ENCODE results near the gene KCNK17. TPM values are rescaled to one million over a fixed set of nuclear protein-coding genes. Genes with fewer than 3 reads are reported as not detected.

Gene KCNK17
- total RNA-seq, 1 experiment from 2014 or later = not detected

GRCh38 chr6:39295611-39296011, 18.6 kb downstream of the KCNK17 start:
- no peak overlapping the region for H2AFZ ChIP-seq (ENCODE audit: low read length)
- H3K79me2 ChIP-seq (ENCODE audit: low read length) = no peaks in the 10 kb centered on the region
- ChIA-PET CTCF (no interaction called here), POLR2A (ENCODE audit: unreplicated experiment) (no interaction called here)
- H3K4me3 ChIP-seq (ENCODE audit: low read length) = no peak overlapping the region
- H3K9ac ChIP-seq (ENCODE audit: low read length) = no peak overlapping the region
- no peaks in the 10 kb centered on the region for H3K9me2 ChIP-seq (replicated peaks; ENCODE audit: low read length)
- H3K4me1 ChIP-seq (ENCODE audit: insufficient read depth, low read length) = peaks cover 7% of the 10 kb centered on the region; the same call in 1 of the 2 replicates
- no peaks in the 10 kb centered on the region for H3K36me3 ChIP-seq (ENCODE audit: low read depth, low read length)
- BruUV-seq (replicated peaks) = no TSS peak
- ATAC-seq (no peak), DNase-seq (no peak)
- no peaks in the 10 kb centered on the region for H3F3A ChIP-seq (ENCODE audit: low read length, unreplicated experiment)
- H3K9me3 ChIP-seq (ENCODE audit: low read length) = no peaks in the 10 kb centered on the region
- no peak overlapping the region for H3K27ac ChIP-seq (ENCODE audit: low read length)
- intact Hi-C loops (cut with micrococcal nuclease) = no loop called here
- no peaks in the 10 kb centered on the region for H4K20me1 ChIP-seq (ENCODE audit: low read length)
- H3K27me3 ChIP-seq (ENCODE audit: low read length) = peaks cover 27% of the 10 kb centered on the region
- no peak overlapping the region for H3K4me2 ChIP-seq (ENCODE audit: low read length)
- TF ChIP-seq EZH2 (IDR thresholded peaks at IDR 0.05; ENCODE audit: low read length, unreplicated experiment) = no peak
- TF ChIP-seq EZH2phosphoT487 (IDR thresholded peaks at IDR 0.05; ENCODE audit: borderline replicate concordance, low read length) = no peak
- TF ChIP-seq CTCF (conservative IDR thresholded peaks at IDR 0.05; ENCODE audit: low read depth, low read length) = no peak

- no peaks in the 10 kb centered on the region for H4K20me1 ChIP-seq (ENCODE audit: low read length)
- intact Hi-C loops (cut with micrococcal nuclease) = no loop called here
- peaks cover 26% of the 10 kb centered on the region for H3K27me3 ChIP-seq (ENCODE audit: low read length)
- no peak overlapping the region for H3K27ac ChIP-seq (ENCODE audit: low read length)
- TF ChIP-seq EZH2phosphoT487 (IDR thresholded peaks at IDR 0.05; ENCODE audit: borderline replicate concordance, low read length) = no peak
- TF ChIP-seq CTCF (conservative IDR thresholded peaks at IDR 0.05; ENCODE audit: low read depth, low read length) = no peak
- no peak for TF ChIP-seq EZH2 (IDR thresholded peaks at IDR 0.05; ENCODE audit: low read length, unreplicated experiment)
- no peak overlapping the region for H2AFZ ChIP-seq (ENCODE audit: low read length)
- H3K9me3 ChIP-seq (ENCODE audit: low read length) = no peaks in the 10 kb centered on the region
- ATAC-seq (no peak), DNase-seq (no peak)
- POLR2A ChIA-PET (ENCODE audit: unreplicated experiment) = no interaction called here
- H3K36me3 ChIP-seq (ENCODE audit: low read depth, low read length) = no peaks in the 10 kb centered on the region
- H3K9ac ChIP-seq (ENCODE audit: low read length) = no peak overlapping the region
- H3K4me2 ChIP-seq (ENCODE audit: low read length) = no peak overlapping the region
- no peaks in the 10 kb centered on the region for H3K9me2 ChIP-seq (replicated peaks; ENCODE audit: low read length)
- no peak overlapping the region for H3K4me3 ChIP-seq (ENCODE audit: low read length)
- BruUV-seq (replicated peaks) = no TSS peak
- no peaks in the 10 kb centered on the region for H3F3A ChIP-seq (ENCODE audit: low read length, unreplicated experiment)
- no peaks in the 10 kb centered on the region for H3K79me2 ChIP-seq (ENCODE audit: low read length)
- peaks cover 7% of the 10 kb centered on the region; the same call in 1 of the 2 replicates for H3K4me1 ChIP-seq (ENCODE audit: insufficient read depth, low read length)
- CTCF ChIA-PET = no interaction called here
Observed at GRCh38 chr6:39294899-39295298, 19.3 kb downstream of the KCNK17 start.

- Histone ChIP-seq H3K36me3 (ENCODE audit: low read depth, low read length) (no peaks in the 10 kb centered on the region), H3K9ac (ENCODE audit: low read length) (no peak overlapping the region), H4K20me1 (ENCODE audit: low read length) (no peaks in the 10 kb centered on the region), H3K9me2 (replicated peaks; ENCODE audit: low read length) (no peaks in the 10 kb centered on the region), H3F3A (ENCODE audit: low read length, unreplicated experiment) (no peaks in the 10 kb centered on the region), H3K79me2 (ENCODE audit: low read length) (no peaks in the 10 kb centered on the region), H3K4me1 (ENCODE audit: insufficient read depth, low read length) (peaks cover 7% of the 10 kb centered on the region; the same call in 1 of the 2 replicates), H3K9me3 (ENCODE audit: low read length) (no peaks in the 10 kb centered on the region), H3K4me3 (ENCODE audit: low read length) (no peak overlapping the region), H2AFZ (ENCODE audit: low read length) (no peak overlapping the region), H3K27me3 (ENCODE audit: low read length) (peaks cover 19% of the 10 kb centered on the region; the same call in 1 of the 2 replicates), H3K27ac (ENCODE audit: low read length) (no peak overlapping the region), H3K4me2 (ENCODE audit: low read length) (no peak overlapping the region)
- no peak for TF ChIP-seq CTCF (conservative IDR thresholded peaks at IDR 0.05; ENCODE audit: low read depth, low read length)
- no peak for TF ChIP-seq EZH2 (IDR thresholded peaks at IDR 0.05; ENCODE audit: low read length, unreplicated experiment)
- no peak for TF ChIP-seq EZH2phosphoT487 (IDR thresholded peaks at IDR 0.05; ENCODE audit: borderline replicate concordance, low read length)
- ATAC-seq (no peak), DNase-seq (no peak)
- BruUV-seq (replicated peaks) = no TSS peak
- CTCF ChIA-PET = no interaction called here
- intact Hi-C loops (cut with micrococcal nuclease) = no loop called here
- POLR2A ChIA-PET (ENCODE audit: unreplicated experiment) = no interaction called here
Observed at GRCh38 chr6:39294133-39294532, 20.1 kb downstream of the KCNK17 start.

Measured in PC-3 (cell line).